SK-N-SH (cell line): ENCODE results near the gene RGMA. TPM values are rescaled to one million over a fixed set of nuclear protein-coding genes. Genes with fewer than 3 reads are reported as not detected.

Source experiments
- CTCF ChIA-PET: fragments of 300-600, 350-600 bp; formaldehyde crosslinking; extraction: SDS; loops from one replicate; lab custom pipeline; 2021; lab: Yijun Ruan, JAX
- POLR2A ChIA-PET: fragments of 350-600 bp; sonication (Branson Sonifier 250); formaldehyde crosslinking; extraction: SDS; loops from one replicate; lab custom pipeline; 2020; ENCODE audit warnings: antibody characterized with exemption, inconsistent platforms; lab: Yijun Ruan, JAX
- DNase-seq: peaks from one replicate; pipeline ENCODE4 v3.0.0; 2012
- H2AFZ ChIP-seq: fragments of 200-600 bp; sonication (generic); 2 replicates; pipeline ENCODE4 v1.8.1; 2016; ENCODE audit warnings: antibody characterized with exemption, mild to moderate bottlenecking, low read depth
- H3F3A ChIP-seq: fragments of 200-600 bp; sonication (generic); replicated peaks from 2 replicates; pipeline ENCODE3; 2016; ENCODE audit warnings: antibody characterized with exemption, mild to moderate bottlenecking; ENCODE audit not compliant: insufficient read depth
- H3K27ac ChIP-seq, 2 experiments: fragments of 200-500 bp in 1 of 2; fragments of 200-600 bp in 1 of 2; sonication (Bioruptor generic) in 1 of 2; sonication (generic), shearing (Covaris generic) in 1 of 2; 2 replicates each; pipeline versions ENCODE4 v1.5.1 to v1.6.1; 2014 to 2016; ENCODE audit warnings: low read depth in 2 of 2, inconsistent platforms in 1 of 2, low read length in 1 of 2, mild to moderate bottlenecking in 1 of 2, mixed read lengths in 1 of 2
- H3K27me3 ChIP-seq: fragments of 200-600 bp; sonication (generic), shearing (Covaris generic); 2 replicates; pipeline ENCODE4 v1.6.1; 2016; ENCODE audit warnings: mixed run types; ENCODE audit not compliant: insufficient read depth
- H3K36me3 ChIP-seq, 2 experiments: fragments of 200-500 bp in 1 of 2; fragments of 200-600 bp in 1 of 2; sonication (Bioruptor generic) in 1 of 2; sonication (generic) in 1 of 2; replicated peaks in 1 of 2; 2 replicates each; pipeline versions ENCODE3 to v1.5.1; 2014 to 2016; ENCODE audit warnings: low read length in 1 of 2, mild to moderate bottlenecking in 1 of 2; ENCODE audit not compliant: insufficient read depth in 2 of 2, control insufficient read depth in 1 of 2
- H3K4me1 ChIP-seq, 2 experiments: fragments of 200-500 bp in 1 of 2; fragments of 200-600 bp in 1 of 2; sonication (Bioruptor generic) in 1 of 2; sonication (generic), shearing (Covaris generic) in 1 of 2; 2 replicates each; pipeline versions ENCODE4 v1.5.1 to v1.6.1; 2014 to 2016; ENCODE audit warnings: low read depth in 1 of 2, low read length in 1 of 2, mixed run types in 1 of 2; ENCODE audit not compliant: insufficient read depth in 2 of 2, control insufficient read depth in 1 of 2
- H3K4me2 ChIP-seq: fragments of 200-600 bp; sonication (generic), shearing (Covaris generic); 2 replicates; pipeline ENCODE4 v1.6.1; 2017; ENCODE audit warnings: mixed run types
- H3K4me3 ChIP-seq, 2 experiments: fragments of 200-500 bp in 1 of 2; fragments of 200-600 bp in 1 of 2; sonication (Bioruptor generic) in 1 of 2; sonication (generic), shearing (Covaris generic) in 1 of 2; 2 replicates each; pipeline versions ENCODE4 v1.5.1 to v1.8.1; 2014 to 2016; ENCODE audit warnings: low read depth in 2 of 2, inconsistent platforms in 1 of 2, low read length in 1 of 2, mild to moderate bottlenecking in 1 of 2, mixed read lengths in 1 of 2, moderate library complexity in 1 of 2
- H3K79me2 ChIP-seq: fragments of 200-600 bp; sonication (generic); 2 replicates; pipeline ENCODE4 v1.8.1; 2017; ENCODE audit warnings: mild to moderate bottlenecking; ENCODE audit not compliant: insufficient read depth
- H3K9ac ChIP-seq: fragments of 200-600 bp; sonication (generic); 2 replicates; pipeline ENCODE4 v1.6.1; 2017; ENCODE audit warnings: mixed run types
- H3K9me2 ChIP-seq: fragments of 200-600 bp; sonication (generic); 2 replicates; pipeline ENCODE4 v1.6.1; 2017; ENCODE audit warnings: mixed run types
- H3K9me3 ChIP-seq: fragments of 200-600 bp; sonication (generic); 2 replicates; pipeline ENCODE4 v1.6.1; 2017; ENCODE audit warnings: mixed run types, mild to moderate bottlenecking, moderate library complexity
- H4K20me1 ChIP-seq: fragments of 200-600 bp; sonication (generic); 2 replicates; pipeline ENCODE4 v1.6.1; 2017; ENCODE audit warnings: mild to moderate bottlenecking, mixed run types; ENCODE audit not compliant: insufficient read depth
- CHD2 ChIP-seq: fragments of 150-350 bp; IDR thresholded peaks from 2 replicates; pipeline ENCODE4 v1.6.1; 2018; ENCODE audit warnings: low read length; ENCODE audit not compliant: partially characterized antibody
- CTCF ChIP-seq: fragments of 200-600 bp; sonication (generic); IDR thresholded peaks from 2 replicates; pipeline ENCODE4 v1.6.1; 2017; ENCODE audit warnings: antibody characterized with exemption, mild to moderate bottlenecking, moderate library complexity
- ELF1 ChIP-seq: IDR thresholded peaks from 2 replicates; pipeline ENCODE4 v1.4.0; 2012
- EP300 ChIP-seq, 2 experiments: IDR thresholded peaks; 2 replicates each; pipeline versions ENCODE4 v1.4.0 to v1.6.1; 2012; ENCODE audit warnings: borderline replicate concordance in 1 of 2, low read depth in 1 of 2, low read length in 1 of 2
- EZH2phosphoT487 ChIP-seq: fragments of 200-600 bp; sonication (generic); IDR thresholded peaks from 2 replicates; pipeline ENCODE4 v1.6.1; 2017; ENCODE audit warnings: low read depth, mixed run types, mild to moderate bottlenecking, antibody characterized with exemption, moderate library complexity, borderline replicate concordance
- FOXM1 ChIP-seq: IDR thresholded peaks from 2 replicates; pipeline ENCODE4 v1.4.0; 2012; ENCODE audit warnings: low read depth, mild to moderate bottlenecking
- GABPA ChIP-seq: IDR thresholded peaks from 2 replicates; pipeline ENCODE4 v1.4.0; 2012; ENCODE audit warnings: low read depth, mild to moderate bottlenecking
- GATA2 ChIP-seq: sonication (generic); formaldehyde crosslinking; IDR thresholded peaks from 2 replicates; pipeline ENCODE4 v1.5.0; 2020; ENCODE audit warnings: mild to moderate bottlenecking, missing genetic modification reagents
- MXI1 ChIP-seq: IDR thresholded peaks from 2 replicates; pipeline ENCODE4 v1.6.1; 2012; ENCODE audit warnings: mild to moderate bottlenecking, low read depth, low read length, improper control_type of control experiment
- NRF1 ChIP-seq: IDR thresholded peaks from 2 replicates; pipeline ENCODE4 v1.6.1; 2012; ENCODE audit warnings: low read depth, mild to moderate bottlenecking, low read length
- RAD21 ChIP-seq: IDR thresholded peaks from 2 replicates; pipeline ENCODE4 v1.6.1; 2012; ENCODE audit warnings: mild to moderate bottlenecking, low read length
- REST ChIP-seq: IDR thresholded peaks from 2 replicates; pipeline ENCODE4 v1.6.1; 2012; ENCODE audit warnings: mild to moderate bottlenecking, low read depth, low read length, moderate library complexity
- RFX5 ChIP-seq: IDR thresholded peaks from 2 replicates; pipeline ENCODE4 v1.6.1; 2012; ENCODE audit warnings: mild to moderate bottlenecking, improper control_type of control experiment, low read length
- RXRA ChIP-seq: IDR thresholded peaks from 2 replicates; pipeline ENCODE4 v1.4.0; 2012; ENCODE audit warnings: low read depth, mild to moderate bottlenecking, borderline replicate concordance
- SIN3A ChIP-seq: IDR thresholded peaks from 2 replicates; pipeline ENCODE4 v1.6.1; 2012; ENCODE audit warnings: low read depth, mild to moderate bottlenecking, low read length, moderate library complexity, borderline replicate concordance
- TCF12 ChIP-seq: IDR thresholded peaks from 2 replicates; pipeline ENCODE4 v1.4.0; 2012
- TEAD4 ChIP-seq: IDR thresholded peaks from 2 replicates; pipeline ENCODE4 v1.4.0; 2012; ENCODE audit warnings: mild to moderate bottlenecking, borderline replicate concordance; ENCODE audit not compliant: insufficient read depth
- WGBS: methylation state at CpG from one replicate; pipeline ENCODE4 v1.1.6; 2017; ENCODE audit warnings: low lambda C conversion rate; 5-methylcytosine and 5-hydroxymethylcytosine counted together
- polyA plus RNA-seq, 3 experiments: library from polyadenylated mRNA; depleted of rRNA; stranded (reverse); fragments of >200 nt; gene quantifications; 2 replicates each; pipeline ENCODE4 v1.2.3, GENCODE V29; 2012
- TF ChIP-seq, protein P1 (sequence below): IDR thresholded peaks from 2 replicates; pipeline ENCODE4 v1.4.0; 2012; ENCODE audit warnings: low read depth, borderline replicate concordance
- TF ChIP-seq, protein P2 (sequence below): fragments of 150-350 bp; IDR thresholded peaks from 2 replicates; pipeline ENCODE4 v1.6.1; 2017; ENCODE audit warnings: antibody characterized with exemption, low read length, low read depth, borderline replicate concordance

RGMA gene
- polyA plus RNA-seq, 1 of the 3 experiments (the other 2 are of a cell fraction) = 1.5 TPM

GRCh38 chr15:93043621-93044300 is 45.2 kb downstream of the RGMA start:
- DNase-seq = no peak
- Histone ChIP-seq H3K27ac (no peak overlapping the region), H3K4me3 (no peak overlapping the region), H3K9me3 (no peaks in the 10 kb centered on the region), H3F3A (no peaks in the 10 kb centered on the region), H3K9ac (no peak overlapping the region), H3K79me2 (no peaks in the 10 kb centered on the region), H4K20me1 (no peaks in the 10 kb centered on the region), H3K9me2 (no peaks in the 10 kb centered on the region), H3K36me3 (no peaks in the 10 kb centered on the region), H2AFZ (no peak overlapping the region), H3K4me2 (no peak overlapping the region), H3K27me3 (no peaks in the 10 kb centered on the region), H3K4me1 (no peaks in the 10 kb centered on the region)
- ChIA-PET CTCF (interaction anchor here (1.0 to 1.5 kb wide), 2 partner anchors 45 to 1076 kb away, joined by 3 to 4 read pairs; no protein-coding TSS in a partner anchor), POLR2A (no interaction called here)
- TF ChIP-seq RFX5 (no peak), MXI1 (no peak), GATA2 (no peak), TEAD4 (no peak), SIN3A (no peak), CHD2 (no peak), NRF1 (no peak), EP300 (IDR thresholded peaks at IDR 0.05; ENCODE audit: borderline replicate concordance in 1 of 2, low read depth in 1 of 2, low read length in 1 of 2) (no peak), ELF1 (no peak), FOXM1 (no peak), EZH2phosphoT487 (no peak), RAD21 (no peak), GABPA (no peak), RXRA (no peak)
- TF ChIP-seq, protein P1, sequence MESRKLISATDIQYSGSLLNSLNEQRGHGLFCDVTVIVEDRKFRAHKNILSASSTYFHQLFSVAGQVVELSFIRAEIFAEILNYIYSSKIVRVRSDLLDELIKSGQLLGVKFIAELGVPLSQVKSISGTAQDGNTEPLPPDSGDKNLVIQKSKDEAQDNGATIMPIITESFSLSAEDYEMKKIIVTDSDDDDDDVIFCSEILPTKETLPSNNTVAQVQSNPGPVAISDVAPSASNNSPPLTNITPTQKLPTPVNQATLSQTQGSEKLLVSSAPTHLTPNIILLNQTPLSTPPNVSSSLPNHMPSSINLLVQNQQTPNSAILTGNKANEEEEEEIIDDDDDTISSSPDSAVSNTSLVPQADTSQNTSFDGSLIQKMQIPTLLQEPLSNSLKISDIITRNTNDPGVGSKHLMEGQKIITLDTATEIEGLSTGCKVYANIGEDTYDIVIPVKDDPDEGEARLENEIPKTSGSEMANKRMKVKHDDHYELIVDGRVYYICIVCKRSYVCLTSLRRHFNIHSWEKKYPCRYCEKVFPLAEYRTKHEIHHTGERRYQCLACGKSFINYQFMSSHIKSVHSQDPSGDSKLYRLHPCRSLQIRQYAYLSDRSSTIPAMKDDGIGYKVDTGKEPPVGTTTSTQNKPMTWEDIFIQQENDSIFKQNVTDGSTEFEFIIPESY = no peak
- WGBS = 30% methylated on average over 7 of the region's 12 CpGs

GRCh38 chr15:93042691-93043378 is 46.2 kb downstream of the RGMA start:
- Histone ChIP-seq H3K9me3 (no peaks in the 10 kb centered on the region), H3K9ac (no peak overlapping the region), H3K79me2 (no peaks in the 10 kb centered on the region), H3K27me3 (no peaks in the 10 kb centered on the region), H3K27ac (no peak overlapping the region), H3K4me1 (peaks cover 0 to 1% of the 10 kb centered on the region in 2 experiments; a peak in 1 of 4 replicates), H4K20me1 (no peaks in the 10 kb centered on the region), H3K4me2 (no peak overlapping the region), H3F3A (no peaks in the 10 kb centered on the region), H2AFZ (no peak overlapping the region), H3K9me2 (no peaks in the 10 kb centered on the region), H3K4me3 (no peak overlapping the region), H3K36me3 (no peaks in the 10 kb centered on the region)
- POLR2A ChIA-PET = no interaction called here
- WGBS = 79% methylated on average over 18 of the region's 18 CpGs
- CTCF ChIA-PET = interaction anchor here (1.0 to 1.5 kb wide), 2 partner anchors 45 to 1077 kb away, joined by 3 to 4 read pairs; no protein-coding TSS in a partner anchor
- DNase-seq = no peak
- TF ChIP-seq CTCF (no peak), RAD21 (no peak), REST (no peak), TCF12 (no peak), FOXM1 (no peak)
- TF ChIP-seq, protein P2, sequence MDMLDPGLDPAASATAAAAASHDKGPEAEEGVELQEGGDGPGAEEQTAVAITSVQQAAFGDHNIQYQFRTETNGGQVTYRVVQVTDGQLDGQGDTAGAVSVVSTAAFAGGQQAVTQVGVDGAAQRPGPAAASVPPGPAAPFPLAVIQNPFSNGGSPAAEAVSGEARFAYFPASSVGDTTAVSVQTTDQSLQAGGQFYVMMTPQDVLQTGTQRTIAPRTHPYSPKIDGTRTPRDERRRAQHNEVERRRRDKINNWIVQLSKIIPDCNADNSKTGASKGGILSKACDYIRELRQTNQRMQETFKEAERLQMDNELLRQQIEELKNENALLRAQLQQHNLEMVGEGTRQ = no peak
